Activated CD4-positive, alpha-beta T cell treated with anti-CD3 and anti-CD28 coated beads for 1 hour (primary cell): Measurements from ENCODE around the gene SGCD.

ENCODE experiments used
- DNase-seq: peaks from one replicate; pipeline ENCODE4 v3.0.0-alpha.2; 2020

The SGCD gene

GRCh38 chr5:156802501-156802900 is 475.5 kb downstream of the SGCD start:
- DNase-seq: no peak

GRCh38 chr5:156803404-156803803 is 476.4 kb downstream of the SGCD start:
- DNase-seq: no peak

GRCh38 chr5:156812959-156813358 is 486.0 kb downstream of the SGCD start:
- no peak for DNase-seq

GRCh38 chr5:156815988-156816599 is 489.1 kb downstream of the SGCD start:
- DNase-seq: no peak
